ENCODE measurements around the gene RPS6KA4.

RPS6KA4 gene

GRCh38 chr11:64348383-64349024 lies 10.5 kb upstream of the RPS6KA4 start:
- peak; percentile 63 for DNase-seq (ENCODE audit: low spot score)

- DNase-seq (ENCODE audit: low spot score) = no peak
These were observed 10.0 kb upstream of the RPS6KA4 start for GRCh38 chr11:64349025-64349387.

- no peak for DNase-seq (ENCODE audit: low spot score)
These were observed 9.6 kb upstream of the RPS6KA4 start for GRCh38 chr11:64349404-64349803.

DNA sequence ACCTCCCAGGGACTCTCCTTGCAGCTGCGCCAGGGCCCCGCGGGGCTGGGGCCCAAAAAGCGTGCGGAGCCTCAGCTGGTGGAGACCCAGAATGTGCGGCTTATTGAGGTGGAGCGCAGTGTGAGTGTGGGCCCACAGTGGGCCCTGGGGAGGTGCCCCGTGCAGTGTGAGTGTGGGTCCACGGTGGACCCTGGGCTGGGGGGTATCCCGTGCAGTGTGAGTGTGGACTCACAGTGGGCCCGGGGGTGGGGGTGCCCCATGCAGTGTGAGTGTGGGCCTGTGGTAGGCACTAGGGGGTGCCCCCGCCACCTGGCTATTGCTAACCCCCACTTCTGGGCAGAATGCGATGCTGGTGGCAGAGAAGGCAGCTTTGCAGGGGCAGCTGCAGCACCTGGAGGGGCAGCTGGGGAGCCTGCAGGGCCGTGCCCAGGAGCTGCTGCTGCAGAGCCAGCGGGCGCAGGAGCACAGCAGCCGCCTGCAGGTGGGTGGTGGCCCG lies 7.8 kb upstream of the RPS6KA4 start:
- DNase-seq (ENCODE audit: low spot score) = no peak

- DNase-seq (ENCODE audit: low spot score) = no peak
These were observed 6.6 kb upstream of the RPS6KA4 start for GRCh38 chr11:64352099-64352994.

GRCh38 chr11:64352995-64353714 lies 5.8 kb upstream of the RPS6KA4 start:
- DNase-seq (ENCODE audit: low spot score) = no peak

DNA sequence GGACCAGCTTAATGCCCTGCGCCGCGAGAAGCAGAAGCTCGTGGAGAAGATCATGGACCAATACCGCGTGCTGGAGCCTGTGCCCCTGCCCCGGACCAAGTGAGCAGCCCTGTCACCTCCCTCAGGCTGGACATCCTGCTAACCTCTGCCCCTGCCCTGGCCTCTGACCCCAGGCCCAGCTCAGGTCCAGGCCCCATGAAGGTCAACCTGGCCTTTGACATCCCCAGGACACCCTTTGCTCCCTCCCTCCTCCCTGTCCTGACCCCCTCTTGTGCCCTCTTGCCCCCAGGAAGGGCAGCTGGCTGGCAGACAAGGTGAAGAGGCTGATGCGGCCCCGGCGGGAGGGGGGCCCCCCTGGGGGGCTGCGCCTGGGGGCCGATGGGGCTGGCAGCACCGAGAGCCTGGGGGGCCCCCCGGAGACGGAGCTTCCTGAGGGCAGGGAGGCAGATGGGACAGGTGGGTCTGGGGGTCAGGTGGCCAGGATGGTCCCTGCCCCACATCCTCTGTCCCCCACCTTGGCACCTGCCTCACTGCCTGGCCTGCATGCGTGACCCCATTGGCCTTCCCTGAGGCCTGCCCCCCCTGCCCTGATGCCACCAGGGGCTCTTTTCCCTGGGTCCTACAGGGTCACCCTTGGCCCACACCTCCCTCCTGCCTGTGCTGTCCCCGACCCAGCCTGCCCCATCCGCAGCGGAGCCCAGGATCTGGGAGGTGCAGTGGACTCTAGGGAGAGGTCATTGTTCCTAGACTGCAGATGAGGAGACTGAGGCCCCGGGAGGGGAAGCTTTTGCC lies 5.1 kb upstream of the RPS6KA4 start:
- no peak for DNase-seq (ENCODE audit: low spot score)

- DNase-seq (ENCODE audit: low spot score) = no peak
These were observed 3.7 kb upstream of the RPS6KA4 start for GRCh38 chr11:64355078-64355940.

GRCh38 chr11:64356498-64357411 lies 2.2 kb upstream of the RPS6KA4 start:
- no peak for DNase-seq (ENCODE audit: low spot score)

- no peak for DNase-seq (ENCODE audit: low spot score)
These were observed 1.5 kb upstream of the RPS6KA4 start for GRCh38 chr11:64357446-64357845.

DNA sequence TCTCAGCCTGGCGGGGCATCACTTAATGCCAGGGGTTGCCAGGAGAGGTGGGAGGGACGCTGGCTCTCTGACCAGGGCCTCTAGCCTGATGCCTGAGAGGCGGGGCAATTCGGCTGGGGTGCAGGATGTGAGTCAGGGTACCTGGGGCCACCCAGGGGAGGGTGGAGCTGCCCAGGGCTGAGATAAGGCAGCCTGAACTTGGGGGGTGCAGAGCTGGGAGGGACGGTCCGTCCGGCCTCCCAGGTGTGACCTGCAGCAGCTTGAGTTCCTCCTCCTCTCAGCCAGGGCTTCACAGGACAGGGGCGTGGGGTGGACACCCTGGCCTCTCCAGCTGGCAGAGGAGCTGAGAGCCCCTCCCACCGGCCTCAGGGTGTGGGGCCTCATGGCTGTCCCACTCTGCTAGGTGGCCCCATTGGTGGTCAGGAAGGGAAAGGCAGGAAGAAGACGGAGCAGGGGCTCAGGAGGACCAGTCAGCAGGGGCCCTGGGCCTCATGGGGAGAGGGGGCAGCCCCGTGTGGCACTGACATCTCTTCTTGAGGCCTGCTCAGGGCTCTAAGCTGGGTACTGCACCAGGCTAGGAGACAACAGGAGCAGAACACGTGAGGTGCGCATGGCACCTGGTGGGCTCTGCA lies 942 bp upstream of the RPS6KA4 start:
- DNase-seq (ENCODE audit: low spot score) = no peak

DNA sequence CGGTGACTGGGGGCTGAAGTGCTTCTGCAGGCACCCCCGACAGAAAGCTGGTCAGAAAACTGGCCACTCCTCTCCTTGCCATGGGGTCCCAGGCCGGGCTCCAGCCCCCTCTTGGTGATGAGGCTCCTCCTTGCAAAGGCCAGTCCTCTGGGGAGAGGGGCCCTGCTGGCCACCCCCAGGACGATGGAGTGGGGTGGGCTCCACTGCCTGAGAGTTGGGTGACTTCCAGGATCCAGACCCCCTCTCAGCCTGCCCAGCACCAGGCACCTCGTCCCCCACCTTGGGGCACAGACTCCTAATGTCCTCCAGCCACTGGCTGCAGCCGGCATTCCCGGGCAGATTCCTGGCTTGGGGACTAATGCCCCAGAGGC lies 441 bp upstream of the RPS6KA4 start:
- DNase-seq (ENCODE audit: low spot score) = no peak

GRCh38 chr11:64359712-64360445 lies 917 bp downstream of the RPS6KA4 start:
- no peak for DNase-seq (ENCODE audit: low spot score)

- DNase-seq (ENCODE audit: low spot score) = no peak
These were observed 1.5 kb downstream of the RPS6KA4 start for GRCh38 chr11:64360448-64360921.

DNA sequence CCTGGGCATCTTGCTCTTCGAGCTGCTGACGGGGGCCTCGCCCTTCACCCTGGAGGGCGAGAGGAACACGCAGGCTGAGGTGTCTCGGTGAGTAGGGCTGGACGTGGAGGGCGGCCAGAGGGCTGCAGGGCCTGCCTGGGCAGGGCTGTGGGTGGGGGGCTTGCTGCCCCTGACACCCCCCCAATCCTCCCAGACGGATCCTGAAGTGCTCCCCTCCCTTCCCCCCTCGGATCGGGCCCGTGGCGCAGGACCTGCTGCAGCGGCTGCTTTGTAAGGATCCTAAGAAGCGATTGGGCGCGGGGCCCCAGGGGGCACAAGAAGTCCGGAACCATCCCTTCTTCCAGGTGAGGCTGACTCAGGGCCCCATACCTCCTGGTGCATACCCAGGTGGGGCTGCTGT lies 2.7 kb downstream of the RPS6KA4 start:
- no peak for DNase-seq (ENCODE audit: low spot score)

DNA sequence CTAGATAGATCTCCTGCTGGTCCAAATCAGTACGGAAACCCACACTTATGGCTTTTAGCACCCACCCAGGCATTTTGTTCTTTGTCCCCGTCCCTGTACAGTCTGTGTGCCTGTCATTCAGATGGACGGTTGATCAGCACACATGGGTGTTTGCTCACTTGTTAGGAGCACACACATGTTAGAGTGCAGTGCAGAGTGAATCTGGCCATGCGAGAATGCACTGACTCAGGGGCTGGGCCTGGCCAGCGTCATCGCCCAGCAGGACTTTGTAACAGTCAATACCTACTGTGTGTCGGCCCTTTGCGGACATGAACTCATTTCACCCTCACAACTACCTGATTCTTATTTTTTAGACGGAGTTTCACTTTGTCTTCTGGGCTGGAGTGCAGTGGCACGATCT lies 3.4 kb downstream of the RPS6KA4 start:
- no peak for DNase-seq (ENCODE audit: low spot score)

GRCh38 chr11:64364435-64364834 lies 5.5 kb downstream of the RPS6KA4 start:
- DNase-seq (ENCODE audit: low spot score) = no peak

- DNase-seq (ENCODE audit: low spot score) = no peak
These were observed 5.9 kb downstream of the RPS6KA4 start for GRCh38 chr11:64364911-64365310.

DNA sequence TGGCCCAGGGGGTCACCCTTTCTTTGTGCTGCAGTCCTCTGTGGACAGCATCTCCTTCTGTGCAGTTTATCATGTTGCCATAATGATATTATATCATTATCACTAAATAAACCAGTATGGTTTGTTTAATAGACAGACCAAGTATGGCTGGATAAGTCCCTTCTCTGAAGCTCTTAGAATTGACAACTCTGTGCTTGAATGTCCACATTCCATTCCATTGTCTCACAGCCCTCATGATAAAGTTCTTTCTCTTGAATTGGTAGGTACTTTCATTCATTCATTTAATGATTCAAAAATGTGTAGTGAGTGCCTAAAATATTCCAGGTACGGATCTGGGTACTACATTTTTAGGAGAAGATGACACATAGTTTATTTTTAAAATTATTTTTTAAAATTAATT lies 7.8 kb downstream of the RPS6KA4 start:
- no peak for DNase-seq (ENCODE audit: low spot score)
